HEK293 (cell line): ENCODE measurements around the gene MEFV.

Source experiments
- CTCF ChIA-PET: fragments of 350-600 bp; formaldehyde crosslinking; extraction: SDS; loops from one replicate; lab custom pipeline; 2021; ENCODE audit warnings: antibody characterized with exemption; lab: Yijun Ruan, JAX
- POLR2A ChIA-PET: fragments of 300-600 bp; formaldehyde crosslinking; extraction: SDS; loops from one replicate; lab custom pipeline; 2020; ENCODE audit warnings: antibody characterized with exemption, inconsistent platforms; lab: Yijun Ruan, JAX
- H3K27ac ChIP-seq: fragments of 200-500 bp; sonication (Bioruptor generic); 2 replicates; pipeline ENCODE4 v1.5.1; 2014; ENCODE audit warnings: low read depth, low read length, control low read depth, inconsistent platforms; ENCODE audit errors: extremely low read depth
- H3K36me3 ChIP-seq, 2 experiments: fragments of 200-500 bp in 1 of 2; sonication (Bioruptor generic) in 1 of 2; 1 replicate in 1 of 2; 2 replicates in 1 of 2; pipeline ENCODE4 v1.5.1; 2014 to 2017; ENCODE audit warnings: inconsistent platforms in 2 of 2, low read length in 2 of 2; ENCODE audit not compliant: control insufficient read depth in 2 of 2, insufficient read depth in 1 of 2
- H3K4me1 ChIP-seq: fragments of 200-500 bp; sonication (Bioruptor generic); 2 replicates; pipeline ENCODE4 v1.5.1; 2014; ENCODE audit warnings: mild to moderate bottlenecking, low read length, inconsistent platforms; ENCODE audit not compliant: control insufficient read depth, insufficient read depth
- H3K4me3 ChIP-seq: 2 replicates; pipeline ENCODE4 v1.5.1; 2011; ENCODE audit warnings: low read depth, mild to moderate bottlenecking, control low read depth, low read length, moderate library complexity
- H3K9me3 ChIP-seq: fragments of 200-500 bp; sonication (Bioruptor generic); 2 replicates; pipeline ENCODE4 v1.5.1; 2014; ENCODE audit warnings: low read depth, low read length, inconsistent platforms; ENCODE audit not compliant: control insufficient read depth, insufficient read depth
- IKZF3 ChIP-seq: fragments of 450-650 bp; IDR thresholded peaks from 2 replicates; pipeline ENCODE4 v1.5.0; 2018; ENCODE audit warnings: missing biosample characterization, mild to moderate bottlenecking, missing genetic modification characterization, moderate library complexity
- KLF10 ChIP-seq: fragments of 450-650 bp; IDR thresholded peaks from 2 replicates; pipeline ENCODE4 v1.5.1; 2018; ENCODE audit warnings: missing biosample characterization, mild to moderate bottlenecking, missing genetic modification characterization
- KLF9 ChIP-seq: fragments of 450-650 bp; formaldehyde crosslinking; IDR thresholded peaks from 2 replicates; pipeline ENCODE4 v1.5.1; 2016; ENCODE audit warnings: missing biosample characterization, missing genetic modification characterization, low read depth
- OSR2 ChIP-seq: fragments of 450-650 bp; formaldehyde crosslinking; IDR thresholded peaks from 2 replicates; pipeline ENCODE4 v1.5.1; 2016; ENCODE audit warnings: missing biosample characterization, missing genetic modification characterization
- SCRT1 ChIP-seq: fragments of 450-650 bp; formaldehyde crosslinking; IDR thresholded peaks from 2 replicates; pipeline ENCODE4 v1.5.1; 2016; ENCODE audit warnings: missing biosample characterization, missing genetic modification characterization, borderline replicate concordance
- SCRT2 ChIP-seq: fragments of 450-650 bp; formaldehyde crosslinking; IDR thresholded peaks from 2 replicates; pipeline ENCODE4 v1.5.1; 2016; ENCODE audit warnings: missing biosample characterization, missing genetic modification characterization
- ZBTB48 ChIP-seq: fragments of 450-650 bp; formaldehyde crosslinking; IDR thresholded peaks from 2 replicates; pipeline ENCODE4 v1.5.1; 2016; ENCODE audit warnings: missing biosample characterization, missing genetic modification characterization
- ZIC2 ChIP-seq: fragments of 450-650 bp; formaldehyde crosslinking; IDR thresholded peaks from 2 replicates; pipeline ENCODE4 v1.5.1; 2016; ENCODE audit warnings: missing biosample characterization, missing genetic modification characterization
- ZNF133 ChIP-seq: fragments of 450-650 bp; formaldehyde crosslinking; IDR thresholded peaks from 2 replicates; pipeline ENCODE4 v1.5.1; 2016; ENCODE audit warnings: missing biosample characterization, missing genetic modification characterization
- ZNF23 ChIP-seq: fragments of 450-650 bp; formaldehyde crosslinking; IDR thresholded peaks from 2 replicates; pipeline ENCODE4 v1.5.1; 2016; ENCODE audit warnings: missing biosample characterization, missing genetic modification characterization, borderline replicate concordance
- ZNF24 ChIP-seq: fragments of 450-650 bp; formaldehyde crosslinking; IDR thresholded peaks from 2 replicates; pipeline ENCODE4 v1.5.1; 2016; ENCODE audit warnings: missing biosample characterization, missing genetic modification characterization
- ZNF354C ChIP-seq: fragments of 450-650 bp; formaldehyde crosslinking; IDR thresholded peaks from 2 replicates; pipeline ENCODE4 v1.5.1; 2016; ENCODE audit warnings: missing biosample characterization, missing genetic modification characterization, low read depth, borderline replicate concordance
- ZNF426 ChIP-seq: fragments of 450-650 bp; formaldehyde crosslinking; IDR thresholded peaks from 2 replicates; pipeline ENCODE4 v1.5.1; 2017; ENCODE audit warnings: missing biosample characterization, missing genetic modification characterization, mild to moderate bottlenecking, inconsistent platforms, moderate library complexity
- ZNF529 ChIP-seq: fragments of 450-650 bp; formaldehyde crosslinking; IDR thresholded peaks from 2 replicates; pipeline ENCODE4 v1.5.1; 2017; ENCODE audit warnings: missing genetic modification characterization, missing biosample characterization; ENCODE audit not compliant: insufficient replicate concordance
- ZNF544 ChIP-seq: fragments of 450-650 bp; formaldehyde crosslinking; IDR thresholded peaks from 2 replicates; pipeline ENCODE4 v1.5.0; 2017; ENCODE audit warnings: missing biosample characterization, missing genetic modification characterization
- ZNF626 ChIP-seq: fragments of 450-650 bp; sonication (Bioruptor Pico); formaldehyde crosslinking; IDR thresholded peaks from 2 replicates; pipeline ENCODE4 v1.5.1; 2018; ENCODE audit warnings: missing biosample characterization, missing genetic modification characterization, inconsistent platforms
- ZNF677 ChIP-seq: fragments of 450-650 bp; IDR thresholded peaks from 2 replicates; pipeline ENCODE4 v1.5.0; 2018; ENCODE audit warnings: missing biosample characterization, mild to moderate bottlenecking, missing genetic modification characterization, moderate library complexity
- ZNF785 ChIP-seq: fragments of 450-650 bp; formaldehyde crosslinking; IDR thresholded peaks from 2 replicates; pipeline ENCODE4 v1.5.1; 2016; ENCODE audit warnings: missing biosample characterization, missing genetic modification characterization
- ZXDB ChIP-seq: fragments of 450-650 bp; formaldehyde crosslinking; IDR thresholded peaks from 2 replicates; pipeline ENCODE4 v1.5.1; 2016; ENCODE audit warnings: missing biosample characterization, missing genetic modification characterization
- TF ChIP-seq, protein P1 (sequence below): fragments of 450-650 bp; formaldehyde crosslinking; IDR thresholded peaks from 2 replicates; pipeline ENCODE4 v1.5.1; 2016; ENCODE audit warnings: missing biosample characterization, missing genetic modification characterization
- TF ChIP-seq, protein P2 (sequence below): fragments of 450-650 bp; formaldehyde crosslinking; IDR thresholded peaks from 2 replicates; pipeline ENCODE4 v1.5.1; 2016; ENCODE audit warnings: missing biosample characterization, missing genetic modification characterization
- TF ChIP-seq, protein P3 (sequence below): fragments of 450-650 bp; formaldehyde crosslinking; conservative IDR thresholded peaks from 2 replicates; pipeline ENCODE4 v1.5.1; 2016; ENCODE audit warnings: low read depth, missing biosample characterization, missing genetic modification characterization
- TF ChIP-seq, protein P4 (sequence below): fragments of 450-650 bp; formaldehyde crosslinking; IDR thresholded peaks from 2 replicates; pipeline ENCODE4 v1.5.1; 2016; ENCODE audit warnings: missing biosample characterization, missing genetic modification characterization
- TF ChIP-seq, protein P5 (sequence below): fragments of 450-650 bp; formaldehyde crosslinking; IDR thresholded peaks from 2 replicates; pipeline ENCODE4 v1.5.1; 2016; ENCODE audit warnings: missing biosample characterization, missing genetic modification characterization

The MEFV gene

DNA sequence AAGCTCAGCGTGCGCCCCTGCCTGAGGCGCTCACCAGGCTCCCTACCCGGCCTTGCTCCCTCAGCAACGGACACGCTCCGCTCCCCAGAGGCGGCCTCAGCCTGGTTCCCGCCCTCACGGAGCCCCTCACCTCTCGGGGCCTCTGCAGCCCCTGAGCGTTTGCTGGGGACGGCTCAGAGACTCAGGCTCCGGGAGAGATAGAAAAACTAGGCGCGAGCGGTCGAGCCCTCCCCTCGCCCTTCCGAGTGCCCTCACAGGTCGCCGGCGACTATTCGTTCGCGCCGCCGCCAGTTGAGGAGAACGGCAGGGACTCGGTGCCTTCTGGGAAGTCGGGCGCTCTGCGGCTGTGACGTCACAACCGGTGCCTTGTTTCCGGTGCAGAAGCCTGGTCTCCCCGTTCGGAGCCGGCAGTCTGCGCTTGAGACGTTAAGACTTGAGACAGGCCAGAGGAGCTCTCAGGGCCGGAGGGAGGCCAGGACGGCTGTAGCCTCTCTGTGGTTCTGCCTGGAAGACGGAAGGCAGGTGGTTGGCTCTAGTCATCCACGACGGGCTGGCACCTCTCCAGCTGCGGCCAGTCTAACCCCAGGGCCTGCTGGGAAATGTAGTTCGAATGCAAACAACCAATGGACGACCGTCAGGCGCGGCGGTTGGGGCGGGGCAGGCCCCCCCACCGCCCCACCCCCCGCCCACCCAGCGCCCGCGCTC lies 21.4 kb downstream of the MEFV start, which contains the start of gene ZNF200:
ZNF200 (minus strand) TSS at position 302 of the 705 bp plus-strand sequence. CDS start 1,403 bp downstream, outside the sequence.
- Histone ChIP-seq H3K36me3 (peaks cover 20 to 40% of the 10 kb centered on the region in 2 experiments), H3K4me3 (peak within 1 kb of the TSS; percentile 95), H3K9me3 (no peaks in the 10 kb centered on the region), H3K4me1 (0 out of 2 replicates have a peak, but pooled peaks cover 2% of the 10 kb centered on the region), H3K27ac (peak within 1 kb of the TSS; percentile 80)
- ChIA-PET POLR2A (interaction anchor here (0.6 to 2.8 kb wide), 7 partner anchors 14 to 166 kb away, joined by 3 to 12 read pairs (median 4); partner anchors contain the start of genes ZNF174, ZNF213, ZNF263 and ZSCAN32), CTCF (interaction anchor here (0.6 to 1.2 kb wide), 3 partner anchors 31 to 176 kb away, joined by 3 to 4 read pairs (median 3); no protein-coding TSS in a partner anchor)
- TF ChIP-seq, protein P1, sequence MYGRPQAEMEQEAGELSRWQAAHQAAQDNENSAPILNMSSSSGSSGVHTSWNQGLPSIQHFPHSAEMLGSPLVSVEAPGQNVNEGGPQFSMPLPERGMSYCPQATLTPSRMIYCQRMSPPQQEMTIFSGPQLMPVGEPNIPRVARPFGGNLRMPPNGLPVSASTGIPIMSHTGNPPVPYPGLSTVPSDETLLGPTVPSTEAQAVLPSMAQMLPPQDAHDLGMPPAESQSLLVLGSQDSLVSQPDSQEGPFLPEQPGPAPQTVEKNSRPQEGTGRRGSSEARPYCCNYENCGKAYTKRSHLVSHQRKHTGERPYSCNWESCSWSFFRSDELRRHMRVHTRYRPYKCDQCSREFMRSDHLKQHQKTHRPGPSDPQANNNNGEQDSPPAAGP (tag by site-specific recombination), result peak; percentile 58
- TF ChIP-seq ZNF785 (tag by site-specific recombination), result no peak
- TF ChIP-seq SCRT1 (tag by site-specific recombination), result no peak
- TF ChIP-seq, protein P2, sequence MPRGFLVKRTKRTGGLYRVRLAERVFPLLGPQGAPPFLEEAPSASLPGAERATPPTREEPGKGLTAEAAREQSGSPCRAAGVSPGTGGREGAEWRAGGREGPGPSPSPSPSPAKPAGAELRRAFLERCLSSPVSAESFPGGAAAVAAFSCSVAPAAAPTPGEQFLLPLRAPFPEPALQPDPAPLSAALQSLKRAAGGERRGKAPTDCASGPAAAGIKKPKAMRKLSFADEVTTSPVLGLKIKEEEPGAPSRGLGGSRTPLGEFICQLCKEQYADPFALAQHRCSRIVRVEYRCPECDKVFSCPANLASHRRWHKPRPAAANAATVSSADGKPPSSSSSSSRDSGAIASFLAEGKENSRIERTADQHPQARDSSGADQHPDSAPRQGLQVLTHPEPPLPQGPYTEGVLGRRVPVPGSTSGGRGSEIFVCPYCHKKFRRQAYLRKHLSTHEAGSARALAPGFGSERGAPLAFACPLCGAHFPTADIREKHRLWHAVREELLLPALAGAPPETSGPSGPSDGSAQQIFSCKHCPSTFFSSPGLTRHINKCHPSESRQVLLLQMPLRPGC, result no peak
- no peak for TF ChIP-seq ZNF426
- TF ChIP-seq KLF10 (tag by site-specific recombination), result peak; percentile 56
- TF ChIP-seq ZXDB, result peak; percentile 88
- no peak for TF ChIP-seq IKZF3 (tag by site-specific recombination)
- peak; percentile 18; the same call in 1 of the 2 replicates for TF ChIP-seq KLF9
- TF ChIP-seq, protein P3, sequence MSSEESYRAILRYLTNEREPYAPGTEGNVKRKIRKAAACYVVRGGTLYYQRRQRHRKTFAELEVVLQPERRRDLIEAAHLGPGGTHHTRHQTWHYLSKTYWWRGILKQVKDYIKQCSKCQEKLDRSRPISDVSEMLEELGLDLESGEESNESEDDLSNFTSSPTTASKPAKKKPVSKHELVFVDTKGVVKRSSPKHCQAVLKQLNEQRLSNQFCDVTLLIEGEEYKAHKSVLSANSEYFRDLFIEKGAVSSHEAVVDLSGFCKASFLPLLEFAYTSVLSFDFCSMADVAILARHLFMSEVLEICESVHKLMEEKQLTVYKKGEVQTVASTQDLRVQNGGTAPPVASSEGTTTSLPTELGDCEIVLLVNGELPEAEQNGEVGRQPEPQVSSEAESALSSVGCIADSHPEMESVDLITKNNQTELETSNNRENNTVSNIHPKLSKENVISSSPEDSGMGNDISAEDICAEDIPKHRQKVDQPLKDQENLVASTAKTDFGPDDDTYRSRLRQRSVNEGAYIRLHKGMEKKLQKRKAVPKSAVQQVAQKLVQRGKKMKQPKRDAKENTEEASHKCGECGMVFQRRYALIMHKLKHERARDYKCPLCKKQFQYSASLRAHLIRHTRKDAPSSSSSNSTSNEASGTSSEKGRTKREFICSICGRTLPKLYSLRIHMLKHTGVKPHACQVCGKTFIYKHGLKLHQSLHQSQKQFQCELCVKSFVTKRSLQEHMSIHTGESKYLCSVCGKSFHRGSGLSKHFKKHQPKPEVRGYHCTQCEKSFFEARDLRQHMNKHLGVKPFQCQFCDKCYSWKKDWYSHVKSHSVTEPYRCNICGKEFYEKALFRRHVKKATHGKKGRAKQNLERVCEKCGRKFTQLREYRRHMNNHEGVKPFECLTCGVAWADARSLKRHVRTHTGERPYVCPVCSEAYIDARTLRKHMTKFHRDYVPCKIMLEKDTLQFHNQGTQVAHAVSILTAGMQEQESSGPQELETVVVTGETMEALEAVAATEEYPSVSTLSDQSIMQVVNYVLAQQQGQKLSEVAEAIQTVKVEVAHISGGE (tag by site-specific recombination), result peak; percentile 92
- TF ChIP-seq ZIC2 (tag by site-specific recombination), result no peak; the same call in 1 of the 2 replicates
- TF ChIP-seq, protein P4, sequence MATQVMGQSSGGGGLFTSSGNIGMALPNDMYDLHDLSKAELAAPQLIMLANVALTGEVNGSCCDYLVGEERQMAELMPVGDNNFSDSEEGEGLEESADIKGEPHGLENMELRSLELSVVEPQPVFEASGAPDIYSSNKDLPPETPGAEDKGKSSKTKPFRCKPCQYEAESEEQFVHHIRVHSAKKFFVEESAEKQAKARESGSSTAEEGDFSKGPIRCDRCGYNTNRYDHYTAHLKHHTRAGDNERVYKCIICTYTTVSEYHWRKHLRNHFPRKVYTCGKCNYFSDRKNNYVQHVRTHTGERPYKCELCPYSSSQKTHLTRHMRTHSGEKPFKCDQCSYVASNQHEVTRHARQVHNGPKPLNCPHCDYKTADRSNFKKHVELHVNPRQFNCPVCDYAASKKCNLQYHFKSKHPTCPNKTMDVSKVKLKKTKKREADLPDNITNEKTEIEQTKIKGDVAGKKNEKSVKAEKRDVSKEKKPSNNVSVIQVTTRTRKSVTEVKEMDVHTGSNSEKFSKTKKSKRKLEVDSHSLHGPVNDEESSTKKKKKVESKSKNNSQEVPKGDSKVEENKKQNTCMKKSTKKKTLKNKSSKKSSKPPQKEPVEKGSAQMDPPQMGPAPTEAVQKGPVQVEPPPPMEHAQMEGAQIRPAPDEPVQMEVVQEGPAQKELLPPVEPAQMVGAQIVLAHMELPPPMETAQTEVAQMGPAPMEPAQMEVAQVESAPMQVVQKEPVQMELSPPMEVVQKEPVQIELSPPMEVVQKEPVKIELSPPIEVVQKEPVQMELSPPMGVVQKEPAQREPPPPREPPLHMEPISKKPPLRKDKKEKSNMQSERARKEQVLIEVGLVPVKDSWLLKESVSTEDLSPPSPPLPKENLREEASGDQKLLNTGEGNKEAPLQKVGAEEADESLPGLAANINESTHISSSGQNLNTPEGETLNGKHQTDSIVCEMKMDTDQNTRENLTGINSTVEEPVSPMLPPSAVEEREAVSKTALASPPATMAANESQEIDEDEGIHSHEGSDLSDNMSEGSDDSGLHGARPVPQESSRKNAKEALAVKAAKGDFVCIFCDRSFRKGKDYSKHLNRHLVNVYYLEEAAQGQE (tag by site-specific recombination), result no peak; the same call in 1 of the 2 replicates
- TF ChIP-seq ZNF544 (tag by site-specific recombination), result no peak
- no peak; the same call in 1 of the 2 replicates for TF ChIP-seq ZNF24 (tag by site-specific recombination)
- TF ChIP-seq ZNF626 (tag by site-specific recombination), result no peak
- no peak for TF ChIP-seq SCRT2 (tag by site-specific recombination)
- no peak for TF ChIP-seq ZNF529 (tag by site-specific recombination)
- TF ChIP-seq ZNF677, result no peak
- TF ChIP-seq ZNF23 (tag by site-specific recombination), result no peak
- peak; percentile 73; the same call in 1 of the 2 replicates for TF ChIP-seq ZBTB48 (tag by site-specific recombination)
- no peak for TF ChIP-seq ZNF133 (tag by site-specific recombination)
- TF ChIP-seq OSR2 (tag by site-specific recombination), result no peak
- TF ChIP-seq ZNF354C (tag by site-specific recombination), result no peak
- TF ChIP-seq, protein P5, sequence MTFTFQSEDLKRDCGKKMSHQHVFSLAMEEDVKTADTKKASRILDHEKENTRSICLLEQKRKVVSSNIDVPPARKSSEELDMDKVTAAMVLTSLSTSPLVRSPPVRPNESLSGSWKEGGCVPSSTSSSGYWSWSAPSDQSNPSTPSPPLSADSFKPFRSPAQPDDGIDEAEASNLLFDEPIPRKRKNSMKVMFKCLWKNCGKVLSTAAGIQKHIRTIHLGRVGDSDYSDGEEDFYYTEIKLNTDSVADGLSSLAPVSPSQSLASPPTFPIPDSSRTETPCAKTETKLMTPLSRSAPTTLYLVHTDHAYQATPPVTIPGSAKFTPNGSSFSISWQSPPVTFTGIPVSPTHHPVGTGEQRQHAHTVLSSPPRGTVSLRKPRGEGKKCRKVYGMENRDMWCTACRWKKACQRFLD (tag by site-specific recombination), result 0 out of 2 replicates have a peak, but pooled peaks have one; percentile 25
